OCI-LY1 (cell line): ENCODE data around the gene ATP2B2.

ENCODE experiments used
- H2AFZ ChIP-seq: fragments of 200-600 bp; sonication (generic), shearing (Covaris generic); 2 replicates; pipeline ENCODE4 v1.6.0; 2014; ENCODE audit warnings: antibody characterized with exemption, mild to moderate bottlenecking, low read length
- H3F3A ChIP-seq: fragments of 200-600 bp; sonication (generic), shearing (Covaris generic); 2 replicates; pipeline ENCODE4 v1.6.0; 2014; ENCODE audit warnings: mild to moderate bottlenecking, antibody characterized with exemption, low read length, moderate library complexity; ENCODE audit not compliant: insufficient read depth
- H3K27ac ChIP-seq: fragments of 200-600 bp; sonication (generic); 2 replicates; pipeline ENCODE4 v1.5.1; 2014; ENCODE audit warnings: low read length, mixed run types, mild to moderate bottlenecking, low read depth; ENCODE audit not compliant: poor library complexity, severe bottlenecking
- H3K27me3 ChIP-seq: fragments of 200-600 bp; sonication (generic); 2 replicates; pipeline ENCODE4 v1.6.0; 2014; ENCODE audit warnings: antibody characterized with exemption, mild to moderate bottlenecking, low read length, moderate library complexity; ENCODE audit not compliant: insufficient read depth
- H3K36me3 ChIP-seq: fragments of 200-600 bp; sonication (generic); 2 replicates; pipeline ENCODE4 v1.6.1; 2014; ENCODE audit warnings: mild to moderate bottlenecking, antibody characterized with exemption, low read length, moderate library complexity, mixed read lengths; ENCODE audit not compliant: insufficient read depth
- H3K4me1 ChIP-seq: fragments of 200-600 bp; sonication (generic); 2 replicates; pipeline ENCODE4 v1.5.1; 2014; ENCODE audit warnings: mild to moderate bottlenecking, low read length, moderate library complexity; ENCODE audit not compliant: insufficient read depth, severe bottlenecking
- H3K4me2 ChIP-seq: fragments of 200-600 bp; sonication (generic), shearing (Covaris generic); 2 replicates; pipeline ENCODE4 v1.6.1; 2014; ENCODE audit warnings: low read length
- H3K4me3 ChIP-seq: fragments of 200-600 bp; sonication (generic); 2 replicates; pipeline ENCODE4 v1.5.1; 2014; ENCODE audit warnings: low read length, low read depth, mild to moderate bottlenecking, mixed read lengths; ENCODE audit not compliant: poor library complexity, severe bottlenecking
- H3K79me2 ChIP-seq: fragments of 200-600 bp; shearing (Covaris generic); 2 replicates; pipeline ENCODE4 v1.6.1; 2016; ENCODE audit warnings: mixed run types, low read length, mixed read lengths; ENCODE audit not compliant: insufficient read depth
- H3K9ac ChIP-seq: fragments of 200-600 bp; sonication (generic), shearing (Covaris generic); 2 replicates; pipeline ENCODE4 v1.6.1; 2014; ENCODE audit warnings: mild to moderate bottlenecking, low read length, mixed read lengths
- H3K9me2 ChIP-seq: fragments of 200-600 bp; sonication (generic), shearing (Covaris generic); 2 replicates; pipeline ENCODE4 v1.6.1; 2014; ENCODE audit warnings: low read depth, mild to moderate bottlenecking, low read length, mixed read lengths
- H3K9me3 ChIP-seq: fragments of 200-600 bp; shearing (Covaris generic); 2 replicates; pipeline ENCODE4 v1.6.1; 2014; ENCODE audit warnings: low read length, mixed read lengths
- H4K20me1 ChIP-seq: fragments of 200-600 bp; sonication (generic), shearing (Covaris generic); 2 replicates; pipeline ENCODE4 v1.6.0; 2016; ENCODE audit warnings: mild to moderate bottlenecking, low read length; ENCODE audit not compliant: insufficient read depth
- EZH2 ChIP-seq: fragments of 200-600 bp; sonication (generic), shearing (Covaris generic); IDR thresholded peaks from 2 replicates; pipeline ENCODE4 v1.8.0; 2017; ENCODE audit warnings: borderline replicate concordance, mixed run types, mild to moderate bottlenecking, antibody characterized with exemption, low read length, moderate library complexity, mixed read lengths
- TF ChIP-seq, protein P1 (sequence below): fragments of 200-600 bp; sonication (generic), shearing (Covaris generic); IDR thresholded peaks from 2 replicates; pipeline ENCODE4 v1.5.1; 2017; ENCODE audit warnings: mild to moderate bottlenecking, antibody characterized with exemption, low read length, moderate library complexity, mixed read lengths

ATP2B2 gene

DNA sequence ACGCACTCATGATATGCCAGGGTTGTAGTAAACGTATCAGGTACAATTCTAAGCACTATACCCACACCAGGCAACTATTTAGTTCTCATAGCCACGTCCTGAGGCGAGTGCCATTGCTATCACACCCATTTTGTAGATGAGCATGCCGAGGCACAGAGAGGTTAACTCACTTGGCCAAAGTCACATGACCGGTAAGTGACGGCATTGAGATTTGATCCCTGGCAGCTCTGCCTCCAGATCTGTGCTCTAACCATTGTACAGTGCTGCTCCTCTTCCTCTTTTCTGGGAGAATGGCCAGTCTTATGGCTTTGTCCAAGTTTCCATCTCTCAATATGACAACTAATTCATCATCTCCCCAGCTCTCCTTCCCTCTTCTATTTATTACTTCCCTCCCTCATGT, 18.9 kb upstream of the ATP2B2 start:
- no peak overlapping the region for H3K27ac ChIP-seq
- no peak overlapping the region for H3K4me2 ChIP-seq
- H3K36me3 ChIP-seq = no peaks in the 10 kb centered on the region
- H3K9ac ChIP-seq = no peak overlapping the region
- 0 out of 2 replicates have a peak, but pooled peaks cover 4% of the 10 kb centered on the region for H3K27me3 ChIP-seq
- H3K79me2 ChIP-seq = no peaks in the 10 kb centered on the region
- H3F3A ChIP-seq = no peaks in the 10 kb centered on the region
- H3K4me1 ChIP-seq = no peaks in the 10 kb centered on the region
- no peaks in the 10 kb centered on the region for H4K20me1 ChIP-seq
- no peak overlapping the region for H2AFZ ChIP-seq
- TF ChIP-seq EZH2 = no peak
- TF ChIP-seq, protein P1, sequence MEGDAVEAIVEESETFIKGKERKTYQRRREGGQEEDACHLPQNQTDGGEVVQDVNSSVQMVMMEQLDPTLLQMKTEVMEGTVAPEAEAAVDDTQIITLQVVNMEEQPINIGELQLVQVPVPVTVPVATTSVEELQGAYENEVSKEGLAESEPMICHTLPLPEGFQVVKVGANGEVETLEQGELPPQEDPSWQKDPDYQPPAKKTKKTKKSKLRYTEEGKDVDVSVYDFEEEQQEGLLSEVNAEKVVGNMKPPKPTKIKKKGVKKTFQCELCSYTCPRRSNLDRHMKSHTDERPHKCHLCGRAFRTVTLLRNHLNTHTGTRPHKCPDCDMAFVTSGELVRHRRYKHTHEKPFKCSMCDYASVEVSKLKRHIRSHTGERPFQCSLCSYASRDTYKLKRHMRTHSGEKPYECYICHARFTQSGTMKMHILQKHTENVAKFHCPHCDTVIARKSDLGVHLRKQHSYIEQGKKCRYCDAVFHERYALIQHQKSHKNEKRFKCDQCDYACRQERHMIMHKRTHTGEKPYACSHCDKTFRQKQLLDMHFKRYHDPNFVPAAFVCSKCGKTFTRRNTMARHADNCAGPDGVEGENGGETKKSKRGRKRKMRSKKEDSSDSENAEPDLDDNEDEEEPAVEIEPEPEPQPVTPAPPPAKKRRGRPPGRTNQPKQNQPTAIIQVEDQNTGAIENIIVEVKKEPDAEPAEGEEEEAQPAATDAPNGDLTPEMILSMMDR = no peak
- H3K9me3 ChIP-seq = no peaks in the 10 kb centered on the region
- H3K9me2 ChIP-seq = no peaks in the 10 kb centered on the region
- H3K4me3 ChIP-seq = no peak overlapping the region

GRCh38 chr3:10523561-10523960, 18.2 kb upstream of the ATP2B2 start:
- H3K79me2 ChIP-seq = no peaks in the 10 kb centered on the region
- H4K20me1 ChIP-seq = no peaks in the 10 kb centered on the region
- no peaks in the 10 kb centered on the region for H3K9me3 ChIP-seq
- TF ChIP-seq EZH2 = no peak
- TF ChIP-seq, protein P1 = no peak
- H2AFZ ChIP-seq = no peak overlapping the region
- H3K4me3 ChIP-seq = no peak overlapping the region
- no peaks in the 10 kb centered on the region for H3K4me1 ChIP-seq
- H3K27me3 ChIP-seq = 0 out of 2 replicates have a peak, but pooled peaks cover 4% of the 10 kb centered on the region
- no peaks in the 10 kb centered on the region for H3K9me2 ChIP-seq
- H3K36me3 ChIP-seq = no peaks in the 10 kb centered on the region
- H3F3A ChIP-seq = no peaks in the 10 kb centered on the region
- H3K27ac ChIP-seq = no peak overlapping the region
- H3K9ac ChIP-seq = no peak overlapping the region
- no peak overlapping the region for H3K4me2 ChIP-seq

GRCh38 chr3:10522646-10523303, 17.4 kb upstream of the ATP2B2 start:
- H3K4me2 ChIP-seq = no peak overlapping the region
- no peak overlapping the region for H3K9ac ChIP-seq
- no peaks in the 10 kb centered on the region for H3K79me2 ChIP-seq
- H3K9me3 ChIP-seq = no peaks in the 10 kb centered on the region
- H3K27ac ChIP-seq = no peak overlapping the region
- H3K9me2 ChIP-seq = no peaks in the 10 kb centered on the region
- H2AFZ ChIP-seq = no peak overlapping the region
- H3F3A ChIP-seq = no peaks in the 10 kb centered on the region
- no peaks in the 10 kb centered on the region for H3K36me3 ChIP-seq
- TF ChIP-seq, protein P1 = no peak
- TF ChIP-seq EZH2 = no peak
- H3K4me1 ChIP-seq = no peaks in the 10 kb centered on the region
- no peaks in the 10 kb centered on the region for H4K20me1 ChIP-seq
- no peak overlapping the region for H3K4me3 ChIP-seq
- 0 out of 2 replicates have a peak, but pooled peaks cover 4% of the 10 kb centered on the region for H3K27me3 ChIP-seq
